Bronchial epithelial cell (primary cell): ENCODE data around the gene HACD2. TPM values are rescaled to one million over a fixed set of nuclear protein-coding genes. Genes with fewer than 3 reads are reported as not detected.
"Not testable (repeated sequence)": the region's sequence is repeated elsewhere in the genome, so short reads cannot be mapped to it uniquely, and the experiment has no call there.

Experiments
- DNase-seq: peaks from one replicate; pipeline ENCODE4 v3.0.0-alpha.2; 2010; ENCODE audit warnings: low read depth
- FAIRE-seq: peaks from 2 replicates; lab custom pipeline; 2011; peaks lifted over from hg19 to GRCh38; lab: Jason Lieb, UNC
- H3K27me3 ChIP-seq: 2 replicates; pipeline ENCODE4 v1.5.1; 2011; ENCODE audit warnings: low read length; ENCODE audit not compliant: control insufficient read depth, insufficient read depth
- H3K36me3 ChIP-seq: 2 replicates; pipeline ENCODE4 v1.5.1; 2011; ENCODE audit warnings: low read length; ENCODE audit not compliant: control insufficient read depth, insufficient read depth
- H3K4me3 ChIP-seq: 2 replicates; pipeline ENCODE4 v1.5.1; 2011; ENCODE audit warnings: mild to moderate bottlenecking, low read depth, low read length, control low read depth
- total RNA-seq: library from RNA; depleted of rRNA; stranded (reverse); fragments of >200 nt; gene quantifications from 2 replicates; pipeline ENCODE4 v1.2.1, GENCODE V29; 2014
- TF ChIP-seq, protein P1 (sequence below): IDR thresholded peaks from 2 replicates; pipeline ENCODE4 v1.5.1; 2011; ENCODE audit warnings: mild to moderate bottlenecking, moderate library complexity, low read length, control low read depth, inconsistent platforms; ENCODE audit not compliant: insufficient read depth, severe bottlenecking

Gene HACD2
- total RNA-seq, 1 donor from 2014 or later, result 46.6 TPM

DNA sequence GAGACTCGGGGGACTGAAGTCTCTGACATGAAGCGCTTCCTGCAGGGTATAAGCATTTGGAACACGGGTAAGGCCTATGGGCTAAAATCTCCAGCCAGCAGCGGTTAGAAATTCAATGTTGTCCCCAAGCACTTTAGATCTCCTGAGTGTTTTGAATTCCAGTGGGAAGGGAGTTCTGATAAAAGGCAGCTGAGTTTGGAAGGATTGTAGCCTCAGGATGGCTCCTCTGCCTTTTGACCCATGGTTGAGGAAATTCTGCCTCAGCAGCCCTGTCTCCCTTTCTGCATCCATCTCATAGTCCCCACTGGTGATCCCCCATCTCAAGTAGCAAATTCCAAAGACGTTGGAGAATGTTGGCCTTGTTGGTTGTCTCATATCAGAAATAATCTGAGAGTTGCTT, 24.2 kb upstream of the HACD2 start:
- FAIRE-seq, result no peak
- Histone ChIP-seq H3K36me3 (peaks cover 6% of the 10 kb centered on the region), H3K4me3 (no peak overlapping the region), H3K27me3 (no peaks in the 10 kb centered on the region)
- TF ChIP-seq, protein P1, sequence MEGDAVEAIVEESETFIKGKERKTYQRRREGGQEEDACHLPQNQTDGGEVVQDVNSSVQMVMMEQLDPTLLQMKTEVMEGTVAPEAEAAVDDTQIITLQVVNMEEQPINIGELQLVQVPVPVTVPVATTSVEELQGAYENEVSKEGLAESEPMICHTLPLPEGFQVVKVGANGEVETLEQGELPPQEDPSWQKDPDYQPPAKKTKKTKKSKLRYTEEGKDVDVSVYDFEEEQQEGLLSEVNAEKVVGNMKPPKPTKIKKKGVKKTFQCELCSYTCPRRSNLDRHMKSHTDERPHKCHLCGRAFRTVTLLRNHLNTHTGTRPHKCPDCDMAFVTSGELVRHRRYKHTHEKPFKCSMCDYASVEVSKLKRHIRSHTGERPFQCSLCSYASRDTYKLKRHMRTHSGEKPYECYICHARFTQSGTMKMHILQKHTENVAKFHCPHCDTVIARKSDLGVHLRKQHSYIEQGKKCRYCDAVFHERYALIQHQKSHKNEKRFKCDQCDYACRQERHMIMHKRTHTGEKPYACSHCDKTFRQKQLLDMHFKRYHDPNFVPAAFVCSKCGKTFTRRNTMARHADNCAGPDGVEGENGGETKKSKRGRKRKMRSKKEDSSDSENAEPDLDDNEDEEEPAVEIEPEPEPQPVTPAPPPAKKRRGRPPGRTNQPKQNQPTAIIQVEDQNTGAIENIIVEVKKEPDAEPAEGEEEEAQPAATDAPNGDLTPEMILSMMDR, result no peak
- DNase-seq, result no peak

DNA sequence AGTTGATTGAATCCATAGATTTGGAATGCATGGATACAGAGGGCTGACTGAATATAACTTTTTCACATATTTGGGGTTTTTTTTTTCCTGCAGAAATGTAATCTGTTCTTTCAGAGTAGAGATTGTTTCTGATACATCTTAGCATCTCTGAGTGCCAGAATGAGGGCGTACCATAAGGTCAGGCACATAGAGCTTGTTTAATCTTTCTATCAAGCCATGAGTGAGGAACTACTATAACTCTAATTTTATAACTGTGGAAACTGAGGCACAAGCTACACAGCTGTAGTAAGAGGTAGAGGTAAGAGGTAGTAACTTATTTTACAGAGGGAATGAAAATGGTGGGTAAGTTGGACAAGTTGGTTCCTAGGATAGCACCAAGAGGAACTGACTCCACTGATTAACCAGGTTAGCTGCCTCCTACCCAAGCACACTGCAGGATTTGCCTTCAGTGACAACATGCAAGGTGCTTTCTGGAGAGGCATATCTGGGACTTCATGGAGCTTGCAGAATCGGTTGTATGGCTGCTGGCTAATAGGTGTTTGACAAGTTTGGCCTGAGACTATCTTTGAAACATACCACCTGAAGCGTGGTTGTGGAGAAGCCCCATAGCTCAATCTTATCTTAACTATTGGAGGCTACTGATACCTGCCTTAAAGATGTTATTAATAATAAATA, 23.5 kb upstream of the HACD2 start:
- peaks cover 4% of the 10 kb centered on the region for H3K36me3 ChIP-seq
- no peak overlapping the region for H3K4me3 ChIP-seq
- no peaks in the 10 kb centered on the region for H3K27me3 ChIP-seq
- DNase-seq (no peak), FAIRE-seq (no peak)
- TF ChIP-seq, protein P1, result no peak

DNA sequence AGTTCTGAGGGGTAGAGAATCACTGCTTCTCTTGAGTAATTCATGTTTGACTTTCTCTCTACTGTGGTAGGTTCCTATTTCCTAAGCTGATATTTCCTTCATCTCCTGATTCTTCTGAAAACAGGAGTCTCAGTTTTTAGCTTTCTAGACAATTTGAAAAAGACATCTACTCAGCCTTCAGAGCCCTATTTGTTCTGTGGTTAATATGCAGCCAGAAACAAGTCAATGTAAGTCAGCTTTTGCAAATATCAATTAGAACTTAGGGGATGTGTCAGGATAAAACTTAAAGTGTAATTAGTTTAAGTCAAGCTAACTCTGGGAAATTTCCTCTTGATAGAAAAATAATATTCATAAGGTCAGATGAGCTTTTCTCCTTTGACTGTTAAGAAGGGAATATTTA, 21.7 kb upstream of the HACD2 start:
- H3K36me3 ChIP-seq, result peaks cover 2% of the 10 kb centered on the region
- no peaks in the 10 kb centered on the region for H3K27me3 ChIP-seq
- TF ChIP-seq, protein P1, result no peak

DNA sequence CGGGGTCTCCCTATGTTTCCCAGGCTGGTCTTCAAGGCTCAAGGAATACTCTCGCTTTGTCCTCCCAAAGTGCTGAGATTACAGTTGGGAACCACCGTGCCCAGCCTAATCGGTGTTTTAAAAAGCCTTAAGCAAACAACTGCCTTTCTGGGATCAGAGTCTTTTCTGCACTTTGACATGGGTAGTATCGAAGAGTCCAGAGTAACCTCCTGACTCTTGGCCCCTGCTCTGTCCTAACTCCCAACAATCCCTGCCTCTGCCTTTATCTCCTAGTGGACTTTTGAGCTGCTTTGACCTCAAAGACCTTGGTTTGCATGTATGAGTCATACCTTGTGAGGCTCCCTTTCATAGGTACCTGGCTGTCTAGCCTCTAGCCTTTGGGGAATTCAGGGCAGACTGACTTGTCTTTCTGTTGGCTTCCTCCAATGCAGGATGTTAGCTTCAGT, 21.0 kb upstream of the HACD2 start:
- Histone ChIP-seq H3K27me3 (no peaks in the 10 kb centered on the region), H3K36me3 (peaks cover 2% of the 10 kb centered on the region), H3K4me3 (no peak overlapping the region)
- TF ChIP-seq, protein P1, result no peak
- DNase-seq (peak; percentile 82), FAIRE-seq (no peak)

More for the DNA sequence above, 21.7 kb upstream of the HACD2 start:
- no peak overlapping the region for H3K4me3 ChIP-seq
- DNase-seq (no peak), FAIRE-seq (no peak)

DNA sequence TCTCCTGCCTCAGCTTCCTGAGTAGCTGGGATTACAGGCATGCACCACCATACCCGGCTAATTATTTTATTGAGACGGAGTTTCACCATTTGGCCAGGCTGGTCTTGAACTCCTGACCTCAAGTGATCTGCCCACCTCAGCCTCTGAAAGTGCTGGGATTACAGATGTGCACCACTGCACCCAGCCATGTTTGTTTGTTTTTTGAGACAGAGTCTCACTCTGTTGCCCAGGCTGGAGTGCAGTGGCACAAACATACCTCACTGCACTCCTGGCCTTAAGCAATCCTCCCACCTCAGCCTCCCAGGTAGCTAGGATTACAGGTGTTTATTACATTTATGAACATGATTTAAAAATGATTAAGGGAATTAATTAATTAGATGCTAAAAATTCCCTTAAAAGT, 18.3 kb upstream of the HACD2 start:
- DNase-seq, FAIRE-seq, H3K4me3 ChIP-seq, H3K36me3 ChIP-seq, H3K27me3 ChIP-seq: not testable (repeated sequence)

DNA sequence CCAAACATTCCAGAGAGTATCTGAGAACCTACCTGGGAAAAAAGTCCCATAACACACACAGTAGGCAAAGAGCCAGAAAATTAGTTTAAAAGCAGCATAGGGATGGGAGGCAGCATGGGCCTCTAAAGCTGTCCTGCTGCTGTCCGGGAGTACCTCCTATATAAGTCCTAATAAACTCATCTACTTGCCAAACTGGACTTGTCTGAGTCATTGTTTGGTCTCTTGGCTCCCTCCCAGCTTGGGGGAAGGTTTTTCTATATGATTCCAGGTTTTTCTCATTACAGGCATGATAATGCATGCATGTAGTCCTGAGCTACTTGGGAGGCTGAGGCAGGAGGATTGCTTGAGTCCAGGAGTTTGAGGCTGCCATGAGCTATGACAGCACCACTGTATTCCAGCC, 17.5 kb upstream of the HACD2 start:
- DNase-seq (peak; percentile 91), FAIRE-seq (no peak)
- Histone ChIP-seq H3K36me3 (peaks cover 1% of the 10 kb centered on the region), H3K27me3 (no peaks in the 10 kb centered on the region), H3K4me3 (no peak overlapping the region)
- TF ChIP-seq, protein P1, result no peak

DNA sequence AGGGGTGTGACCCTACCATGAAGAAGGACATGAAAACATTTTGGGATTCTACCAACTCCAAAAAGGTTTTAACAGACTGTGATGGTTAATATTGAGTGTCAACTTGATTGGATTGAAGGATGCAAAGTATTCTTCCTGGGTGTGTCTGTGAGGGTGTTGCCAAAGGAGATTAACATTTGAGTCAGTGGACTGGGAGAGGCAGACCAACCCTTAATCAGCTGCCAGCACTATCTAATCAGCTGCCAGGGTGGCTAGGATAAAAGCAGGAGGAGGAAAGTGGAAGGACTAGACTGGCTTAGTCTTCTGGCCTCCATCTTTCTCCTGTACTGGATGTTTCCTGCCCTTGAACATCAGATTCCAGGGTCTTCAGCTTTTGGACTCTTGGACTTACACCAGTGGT, 16.0 kb upstream of the HACD2 start:
- not testable (repeated sequence) for H3K4me3 ChIP-seq, H3K27me3 ChIP-seq, H3K36me3 ChIP-seq, FAIRE-seq
- DNase-seq, result peak; percentile 70
